ENCODE measurements around the gene POFUT2. TPM values are rescaled to one million over a fixed set of nuclear protein-coding genes. Genes with fewer than 3 reads are reported as not detected.
A peak's percentile ranks its signal among the peaks of the same experiment; 100 is the strongest.

Gene POFUT2
- total and polyA plus RNA-seq, 7 donors: 2.5 to 31.3 (median 18.9) TPM

DNA sequence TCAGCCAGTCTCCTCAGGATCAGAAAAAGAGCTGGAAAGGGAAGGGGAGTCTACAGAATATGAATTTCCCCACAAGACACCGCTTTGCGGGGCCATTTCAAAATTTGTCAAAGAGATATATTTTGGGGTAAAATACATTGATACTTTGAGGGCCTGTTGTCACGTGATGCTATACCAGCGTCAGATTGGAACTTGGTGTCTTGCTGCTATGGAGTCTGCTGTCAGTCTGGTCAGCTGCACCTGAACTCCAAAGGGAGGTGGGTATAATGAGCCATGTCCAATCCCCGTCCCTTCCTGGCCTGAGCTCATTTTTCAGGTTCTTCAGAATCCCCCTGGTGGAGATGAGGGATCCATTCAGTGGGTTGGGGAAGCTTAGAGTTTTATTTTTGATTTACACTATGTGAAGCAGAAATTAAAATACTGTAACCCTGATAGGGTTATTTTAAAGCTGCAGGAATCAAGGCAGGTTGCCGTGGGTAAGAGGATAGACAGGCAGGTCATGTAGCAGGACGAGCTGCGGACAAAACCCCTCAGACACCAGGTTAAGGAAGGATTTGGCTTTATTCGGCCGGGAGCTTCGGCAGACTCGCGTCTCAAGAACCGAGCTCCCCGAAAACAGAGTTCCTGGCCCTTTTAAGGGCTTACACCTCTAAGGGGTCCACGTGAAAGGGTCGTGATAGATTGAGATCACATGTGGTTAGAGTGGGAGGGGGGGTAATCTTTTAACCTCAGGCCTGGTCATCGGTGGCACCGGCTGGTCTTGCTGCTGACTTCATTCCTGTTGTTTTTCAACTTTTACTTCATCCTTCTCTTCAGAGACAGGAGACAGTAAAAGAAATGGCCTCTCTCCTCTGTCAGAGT, 2.2 kb upstream of the POFUT2 start:
- no peak overlapping the region for H3K4me3 ChIP-seq
- no peak for DNase-seq
- peak overlapping the region in 2 of 4 donors; percentile 98 for H3K27ac ChIP-seq
- H3K36me3 ChIP-seq: peaks cover 8 to 11% (median 10%) of the 10 kb centered on the region in 4 donors
- TF ChIP-seq, protein P1, sequence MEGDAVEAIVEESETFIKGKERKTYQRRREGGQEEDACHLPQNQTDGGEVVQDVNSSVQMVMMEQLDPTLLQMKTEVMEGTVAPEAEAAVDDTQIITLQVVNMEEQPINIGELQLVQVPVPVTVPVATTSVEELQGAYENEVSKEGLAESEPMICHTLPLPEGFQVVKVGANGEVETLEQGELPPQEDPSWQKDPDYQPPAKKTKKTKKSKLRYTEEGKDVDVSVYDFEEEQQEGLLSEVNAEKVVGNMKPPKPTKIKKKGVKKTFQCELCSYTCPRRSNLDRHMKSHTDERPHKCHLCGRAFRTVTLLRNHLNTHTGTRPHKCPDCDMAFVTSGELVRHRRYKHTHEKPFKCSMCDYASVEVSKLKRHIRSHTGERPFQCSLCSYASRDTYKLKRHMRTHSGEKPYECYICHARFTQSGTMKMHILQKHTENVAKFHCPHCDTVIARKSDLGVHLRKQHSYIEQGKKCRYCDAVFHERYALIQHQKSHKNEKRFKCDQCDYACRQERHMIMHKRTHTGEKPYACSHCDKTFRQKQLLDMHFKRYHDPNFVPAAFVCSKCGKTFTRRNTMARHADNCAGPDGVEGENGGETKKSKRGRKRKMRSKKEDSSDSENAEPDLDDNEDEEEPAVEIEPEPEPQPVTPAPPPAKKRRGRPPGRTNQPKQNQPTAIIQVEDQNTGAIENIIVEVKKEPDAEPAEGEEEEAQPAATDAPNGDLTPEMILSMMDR (IDR thresholded peaks at IDR 0.05): peak in 1 of 4 experiments; percentile 23
- TF ChIP-seq EP300 (IDR thresholded peaks at IDR 0.05): no peak
- 93 to 94% methylated on average over 19 of the region's 19 CpGs for WGBS, 2 donors
- H3K27me3 ChIP-seq: no peaks in the 10 kb centered on the region
- no peaks in the 10 kb centered on the region for H3K9me3 ChIP-seq
- intact Hi-C loops (cut with DNase I): loop anchor here (2.0 to 10.0 kb wide), 4 partner anchors 19 to 535 kb away; partner anchors contain the start of gene SLC19A1
- peaks cover 0 to 72% (median 59%) of the 10 kb centered on the region in 4 donors for H3K4me1 ChIP-seq

- TF ChIP-seq POLR2AphosphoS5 (IDR thresholded peaks at IDR 0.05) (no peak), EP300 (IDR thresholded peaks at IDR 0.05) (no peak), POLR2A (IDR thresholded peaks at IDR 0.05) (no peak)
- TF ChIP-seq, protein P1 (IDR thresholded peaks at IDR 0.05): no peak
- no peak for DNase-seq
- peaks cover 16 to 19% (median 18%) of the 10 kb centered on the region in 4 donors for H3K36me3 ChIP-seq
- H3K27ac ChIP-seq: peak overlapping the region in 3 of 4 donors; percentile 94 to 98 (median 98)
- no peak overlapping the region for H3K4me3 ChIP-seq
- 85 to 88% methylated on average over 3 of the region's 3 CpGs for WGBS, 2 donors
- no peaks in the 10 kb centered on the region for H3K27me3 ChIP-seq
- intact Hi-C loops (cut with DNase I): loop anchor here (10.0 kb wide), 1 partner anchor 536 kb away; no protein-coding TSS in a partner anchor
- no peaks in the 10 kb centered on the region for H3K9me3 ChIP-seq
- peaks cover 0 to 66% (median 54%) of the 10 kb centered on the region in 4 donors for H3K4me1 ChIP-seq
Measured at GRCh38 chr21:45289134-45289533, 1.4 kb upstream of the POFUT2 start.

DNA sequence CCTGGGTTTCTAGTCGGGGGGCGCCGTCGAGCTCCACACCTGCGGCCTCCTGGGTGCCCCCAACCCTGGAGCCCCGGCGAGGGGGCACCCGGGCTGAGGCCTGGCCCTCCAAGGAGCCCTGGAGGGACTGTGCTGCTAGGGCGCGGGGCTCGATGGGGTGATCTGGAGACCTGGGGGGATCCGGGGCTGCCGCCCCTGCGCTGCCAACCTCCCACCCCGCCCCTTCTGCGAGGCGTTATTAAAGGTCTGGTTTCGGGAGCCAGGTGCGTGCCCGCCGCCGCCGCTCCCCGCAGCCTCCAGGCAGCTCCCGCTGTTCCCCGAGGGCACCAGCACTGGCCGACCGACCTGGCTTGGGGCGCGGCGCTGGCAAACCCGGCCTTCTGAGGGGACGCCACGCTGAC, 746 bp upstream of the POFUT2 start:
- Histone ChIP-seq H3K27ac (peak overlapping the region; percentile 80 to 98 (median 96)), H3K4me1 (peaks cover 0 to 59% (median 47%) of the 10 kb centered on the region in 4 donors), H3K9me3 (no peaks in the 10 kb centered on the region), H3K36me3 (peaks cover 23 to 25% (median 24%) of the 10 kb centered on the region in 4 donors), H3K27me3 (no peaks in the 10 kb centered on the region), H3K4me3 (peak overlapping the region; percentile 68 to 96 (median 83))
- WGBS, 2 donors: 7 to 21% methylated on average over 34 of the region's 34 CpGs
- peak; percentile 73 for DNase-seq
- intact Hi-C loops (cut with DNase I): loop anchor here (10.0 kb wide), 1 partner anchor 536 kb away; no protein-coding TSS in a partner anchor
- no peak for TF ChIP-seq POLR2A (IDR thresholded peaks at IDR 0.05)
- no peak for TF ChIP-seq POLR2AphosphoS5 (IDR thresholded peaks at IDR 0.05)
- no peak for TF ChIP-seq EP300 (IDR thresholded peaks at IDR 0.05)
- TF ChIP-seq, protein P1 (IDR thresholded peaks at IDR 0.05): no peak

DNA sequence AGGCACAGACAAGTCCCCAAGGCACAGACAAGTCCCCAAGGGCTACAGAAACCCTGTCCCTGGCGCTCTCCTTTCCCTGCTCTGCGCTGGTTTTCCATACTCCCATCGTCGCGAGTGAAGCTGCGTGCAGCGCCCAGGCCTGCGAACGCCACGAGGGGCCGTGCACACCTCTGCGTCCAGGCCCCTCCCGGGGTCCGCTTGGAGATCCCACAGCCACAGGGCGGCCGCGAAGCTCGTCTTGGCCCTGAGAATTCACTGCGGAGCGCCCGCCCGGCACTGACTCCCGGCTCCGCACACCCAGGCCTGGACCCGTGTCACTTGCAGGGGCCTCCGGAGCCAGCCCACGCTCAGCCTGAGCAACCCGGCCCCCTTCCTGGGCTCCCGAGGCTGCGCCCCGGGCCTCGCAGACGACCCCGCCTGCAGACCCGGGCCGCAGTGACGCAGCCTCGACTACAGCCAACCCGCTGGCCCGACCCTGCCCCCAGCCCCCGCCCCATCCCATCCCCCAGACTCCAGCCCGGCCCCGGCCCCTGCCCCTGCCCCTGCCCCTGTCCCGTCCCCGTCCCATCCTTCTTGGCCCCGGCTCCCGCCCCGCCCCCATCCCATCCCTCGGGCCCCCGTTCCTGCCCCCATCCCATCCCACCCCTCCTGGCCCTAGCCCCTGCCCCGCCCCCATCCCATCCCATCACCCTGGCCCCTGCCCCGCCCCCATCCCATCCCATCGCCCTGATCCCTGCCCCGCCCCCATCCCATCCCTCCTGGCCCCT, 841 bp downstream of the POFUT2 start:
- Histone ChIP-seq H3K36me3 (peaks cover 27 to 40% (median 37%) of the 10 kb centered on the region in 4 donors), H3K27ac (peak overlapping the region in 3 of 4 donors; percentile 55 to 98 (median 94)), H3K27me3 (no peaks in the 10 kb centered on the region), H3K9me3 (no peaks in the 10 kb centered on the region), H3K4me3 (peak overlapping the region; percentile 68 to 96 (median 83)), H3K4me1 (peaks cover 0 to 43% (median 31%) of the 10 kb centered on the region in 4 donors)
- WGBS, 2 donors: 18 to 32% methylated on average over 54 of the region's 54 CpGs
- peak; percentile 64 for DNase-seq
- intact Hi-C loops (cut with DNase I): loop anchor here (10.0 kb wide), 1 partner anchor 538 kb away; no protein-coding TSS in a partner anchor
- no peak for TF ChIP-seq POLR2A (IDR thresholded peaks at IDR 0.05)

All from sigmoid colon (tissue), 7 donors.